Stimulated activated CD4-positive, alpha-beta T cell treated with anti-CD3 and anti-CD28 coated beads, Interleukin-15, amount 100 ng/mL, for 1 hour (primary cell): ENCODE data around the gene MACC1.

Experiments
- DNase-seq, 2 donors: peaks; one replicate each; pipeline ENCODE4 v3.0.0-alpha.2; 2020; ENCODE audit warnings: low read depth in 1 of 2, low spot score in 1 of 2

MACC1 gene

GRCh38 chr7:20183086-20183485 is 34.1 kb downstream of the MACC1 start:
- DNase-seq, result no peak

- DNase-seq, result no peak
Measured at GRCh38 chr7:20176578-20177242, 40.5 kb downstream of the MACC1 start.

- no peak for DNase-seq
Measured at GRCh38 chr7:20173828-20174227, 43.4 kb downstream of the MACC1 start.

- DNase-seq, result no peak
Measured at GRCh38 chr7:20172736-20173334, 44.3 kb downstream of the MACC1 start.

- no peak for DNase-seq
Measured at GRCh38 chr7:20170633-20171032, 46.6 kb downstream of the MACC1 start.

- DNase-seq, result no peak
Measured at GRCh38 chr7:20165146-20165510, 52.1 kb downstream of the MACC1 start.

GRCh38 chr7:20164425-20165145 is 52.6 kb downstream of the MACC1 start:
- no peak for DNase-seq

- DNase-seq, result no peak
Measured at GRCh38 chr7:20162665-20163064, 54.5 kb downstream of the MACC1 start.

- DNase-seq, result no peak
Measured at GRCh38 chr7:20159226-20159747, 57.9 kb downstream of the MACC1 start.

- DNase-seq, result no peak
Measured at GRCh38 chr7:20158684-20159083, 58.5 kb downstream of the MACC1 start.

- no peak for DNase-seq
Measured at GRCh38 chr7:20157456-20157855, 59.7 kb downstream of the MACC1 start.

- no peak for DNase-seq
Measured at GRCh38 chr7:20153999-20154398, 63.2 kb downstream of the MACC1 start.

- no peak for DNase-seq
Measured at GRCh38 chr7:20153567-20153966, 63.6 kb downstream of the MACC1 start.

- no peak for DNase-seq
Measured at GRCh38 chr7:20152511-20152910, 64.7 kb downstream of the MACC1 start.

GRCh38 chr7:20151708-20152456 is 65.3 kb downstream of the MACC1 start:
- DNase-seq, result no peak

- no peak for DNase-seq
Measured at GRCh38 chr7:20146451-20146850, 70.7 kb downstream of the MACC1 start.

- DNase-seq, result no peak
Measured at GRCh38 chr7:20144801-20145200, 72.4 kb downstream of the MACC1 start.

- no peak for DNase-seq
Measured at GRCh38 chr7:20141666-20142065, 75.5 kb downstream of the MACC1 start.

- DNase-seq, result no peak
Measured at GRCh38 chr7:20141002-20141345, 76.2 kb downstream of the MACC1 start.

- no peak for DNase-seq
Measured at GRCh38 chr7:20140291-20141001, 76.7 kb downstream of the MACC1 start.

GRCh38 chr7:20136647-20137046 is 80.5 kb downstream of the MACC1 start:
- no peak for DNase-seq
